ENCODE results near the gene FAM193B.

DNA sequence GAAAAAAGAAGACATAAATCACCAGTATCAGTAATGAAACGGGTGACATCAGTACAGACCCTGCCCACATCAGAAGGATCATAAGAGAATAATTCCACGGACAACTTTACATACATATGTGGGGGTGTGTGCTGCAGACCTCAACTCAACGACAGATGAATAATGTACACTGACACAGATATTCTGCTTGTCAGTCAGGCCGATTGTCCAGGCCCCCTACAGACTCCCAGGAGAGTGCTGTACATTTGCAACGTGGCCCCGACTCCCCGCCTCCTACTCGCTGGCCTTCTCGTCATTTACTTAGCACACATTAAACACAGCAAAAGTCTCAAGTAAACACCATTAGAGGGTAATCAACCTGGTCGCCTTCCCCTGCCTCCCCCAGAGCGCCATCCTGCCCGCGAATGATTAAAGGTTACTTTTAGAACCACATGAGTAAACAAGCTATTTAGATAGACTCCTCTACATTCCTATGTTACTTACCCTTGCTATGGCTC is 34.1 kb upstream of the FAM193B start:
- TF ChIP-seq, protein P1, sequence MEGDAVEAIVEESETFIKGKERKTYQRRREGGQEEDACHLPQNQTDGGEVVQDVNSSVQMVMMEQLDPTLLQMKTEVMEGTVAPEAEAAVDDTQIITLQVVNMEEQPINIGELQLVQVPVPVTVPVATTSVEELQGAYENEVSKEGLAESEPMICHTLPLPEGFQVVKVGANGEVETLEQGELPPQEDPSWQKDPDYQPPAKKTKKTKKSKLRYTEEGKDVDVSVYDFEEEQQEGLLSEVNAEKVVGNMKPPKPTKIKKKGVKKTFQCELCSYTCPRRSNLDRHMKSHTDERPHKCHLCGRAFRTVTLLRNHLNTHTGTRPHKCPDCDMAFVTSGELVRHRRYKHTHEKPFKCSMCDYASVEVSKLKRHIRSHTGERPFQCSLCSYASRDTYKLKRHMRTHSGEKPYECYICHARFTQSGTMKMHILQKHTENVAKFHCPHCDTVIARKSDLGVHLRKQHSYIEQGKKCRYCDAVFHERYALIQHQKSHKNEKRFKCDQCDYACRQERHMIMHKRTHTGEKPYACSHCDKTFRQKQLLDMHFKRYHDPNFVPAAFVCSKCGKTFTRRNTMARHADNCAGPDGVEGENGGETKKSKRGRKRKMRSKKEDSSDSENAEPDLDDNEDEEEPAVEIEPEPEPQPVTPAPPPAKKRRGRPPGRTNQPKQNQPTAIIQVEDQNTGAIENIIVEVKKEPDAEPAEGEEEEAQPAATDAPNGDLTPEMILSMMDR (IDR thresholded peaks at IDR 0.05): no peak
- no peak for TF ChIP-seq POLR2A (IDR thresholded peaks at IDR 0.05)

Measured in lower leg skin (tissue), 3 donors.